Choroid plexus epithelial cell (primary cell): ENCODE measurements around the gene MAMDC2.
A peak's percentile ranks its signal among the peaks of the same experiment; 100 is the strongest.

ENCODE experiments used
- DNase-seq: peaks from one replicate; pipeline ENCODE4 v3.0.0-alpha.2; 2010; ENCODE audit warnings: low read depth
- H3K4me3 ChIP-seq: 2 replicates; pipeline ENCODE4 v1.5.1; 2011; ENCODE audit warnings: low read depth, mild to moderate bottlenecking, control low read depth, low read length, moderate library complexity
- CTCF ChIP-seq: conservative IDR thresholded peaks from 2 replicates; pipeline ENCODE4 v1.5.1; 2011; ENCODE audit warnings: low read depth, mild to moderate bottlenecking, control low read depth, inconsistent platforms, low read length, moderate library complexity

MAMDC2 gene

GRCh38 chr9:70045452-70045851 is 1.8 kb downstream of the MAMDC2 start:
- no peak for TF ChIP-seq CTCF
- DNase-seq: no peak
- H3K4me3 ChIP-seq: no peak overlapping the region

DNA sequence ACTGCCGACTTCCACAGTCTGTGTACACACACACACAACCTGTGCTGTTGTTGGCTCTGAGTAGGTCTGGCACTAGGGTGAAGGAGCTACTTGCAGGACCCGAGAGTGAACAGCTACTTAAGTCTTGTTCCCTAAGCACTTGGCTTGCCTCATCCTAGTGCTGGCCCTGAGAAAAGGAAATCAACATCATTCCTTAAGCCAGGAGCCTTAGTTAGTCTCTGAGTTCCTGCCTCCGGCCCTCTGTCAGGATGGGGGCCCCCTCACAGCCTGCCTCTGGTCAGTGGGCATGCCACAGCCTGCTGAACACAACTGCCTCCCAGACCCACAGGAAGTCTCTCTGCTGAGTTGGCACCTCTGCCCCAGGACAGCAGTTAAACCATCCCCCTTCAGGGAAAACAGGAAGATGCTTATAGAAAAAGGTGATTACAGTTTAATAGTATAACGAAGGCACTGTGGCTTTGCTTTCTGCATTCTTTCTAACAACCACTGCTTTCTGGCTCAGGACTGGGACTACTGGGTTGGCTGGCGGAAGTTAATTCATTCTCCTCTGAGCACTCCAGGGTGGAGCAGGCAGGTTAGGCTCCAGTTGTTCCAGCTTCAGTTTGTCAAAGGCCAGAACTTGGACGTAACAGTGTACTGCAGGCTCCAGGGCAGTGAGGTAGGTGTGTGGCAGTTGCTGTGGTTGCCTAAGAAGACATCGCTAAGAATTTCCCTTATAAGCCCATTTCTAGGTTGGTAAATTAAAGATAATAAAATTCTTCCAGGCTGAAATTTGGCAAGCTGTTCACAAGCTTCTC is 2.8 kb downstream of the MAMDC2 start:
- no peak overlapping the region for H3K4me3 ChIP-seq

GRCh38 chr9:70049236-70049635 is 5.6 kb downstream of the MAMDC2 start:
- TF ChIP-seq CTCF: no peak
- H3K4me3 ChIP-seq: no peak overlapping the region
- DNase-seq: peak; percentile 84

More for the DNA sequence above, 2.8 kb downstream of the MAMDC2 start:
- no peak for TF ChIP-seq CTCF
- DNase-seq: no peak

GRCh38 chr9:70049672-70050271 is 6.1 kb downstream of the MAMDC2 start:
- H3K4me3 ChIP-seq: no peak overlapping the region
- no peak for TF ChIP-seq CTCF
- peak; percentile 52 for DNase-seq

DNA sequence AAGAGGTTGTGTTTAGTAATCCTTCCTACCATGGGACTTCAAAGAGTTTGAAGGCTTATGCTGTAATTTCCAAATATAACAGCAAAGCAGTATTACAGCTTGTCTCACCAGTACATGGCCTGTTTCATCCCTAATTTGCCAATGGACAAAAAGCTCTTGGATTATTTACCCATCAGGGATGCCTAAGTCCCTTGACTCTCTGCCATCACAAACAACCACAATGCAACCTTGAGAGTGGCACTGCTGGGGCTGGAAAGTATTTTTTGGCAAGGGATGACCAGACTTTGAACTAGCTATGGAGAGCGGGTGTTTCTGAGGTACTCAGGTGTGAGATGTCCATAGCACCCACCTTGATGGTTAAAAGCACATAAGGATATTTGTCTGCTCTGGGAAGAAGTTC is 9.1 kb downstream of the MAMDC2 start:
- no peak for TF ChIP-seq CTCF
- DNase-seq: no peak
- H3K4me3 ChIP-seq: no peak overlapping the region

GRCh38 chr9:70053864-70054263 is 10.2 kb downstream of the MAMDC2 start:
- no peak overlapping the region for H3K4me3 ChIP-seq
- TF ChIP-seq CTCF: no peak
- no peak for DNase-seq

DNA sequence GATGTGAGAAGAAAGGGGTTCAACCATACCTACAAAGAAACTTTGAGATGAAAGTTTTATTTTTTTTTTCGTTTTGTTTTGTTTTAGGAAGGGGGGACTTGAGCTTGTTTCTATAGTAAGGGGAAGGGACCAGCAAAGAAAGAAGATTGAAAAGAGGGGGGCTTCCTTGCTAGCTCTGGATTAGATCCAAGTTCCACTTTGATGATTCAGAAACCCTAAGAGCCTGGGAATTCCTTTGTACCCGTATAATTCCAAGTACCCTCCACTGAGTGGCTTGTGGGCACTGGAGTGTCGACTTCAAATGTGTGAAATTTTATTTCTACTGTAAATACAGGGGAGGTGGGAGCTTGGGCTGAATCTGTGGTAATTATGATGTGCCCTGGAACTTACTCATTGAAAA is 10.9 kb downstream of the MAMDC2 start:
- H3K4me3 ChIP-seq: no peak overlapping the region
- no peak for TF ChIP-seq CTCF
- no peak for DNase-seq
